Measurements from ENCODE around the gene PRPSAP2.

The PRPSAP2 gene

DNA sequence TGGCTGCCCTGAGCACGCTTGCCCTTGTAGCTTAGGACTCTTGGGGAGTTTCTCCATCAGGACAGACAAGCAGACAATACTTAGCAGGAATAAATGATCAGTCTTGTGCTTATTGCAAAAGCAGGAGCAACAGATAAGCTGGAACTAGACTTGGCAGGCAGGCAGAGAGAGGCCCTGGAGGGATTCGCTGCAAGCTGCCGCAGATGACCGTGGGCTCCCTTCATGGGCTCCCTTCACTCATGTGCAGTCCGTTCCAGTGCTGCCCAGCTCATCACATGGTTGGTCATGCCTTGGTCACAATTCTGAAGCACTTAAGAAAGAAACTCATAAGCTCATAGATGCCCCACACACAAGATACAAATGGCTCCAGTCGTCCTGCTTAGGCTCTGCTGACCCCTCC, 91.6 kb downstream of the PRPSAP2 start:
- TF ChIP-seq, protein P1, sequence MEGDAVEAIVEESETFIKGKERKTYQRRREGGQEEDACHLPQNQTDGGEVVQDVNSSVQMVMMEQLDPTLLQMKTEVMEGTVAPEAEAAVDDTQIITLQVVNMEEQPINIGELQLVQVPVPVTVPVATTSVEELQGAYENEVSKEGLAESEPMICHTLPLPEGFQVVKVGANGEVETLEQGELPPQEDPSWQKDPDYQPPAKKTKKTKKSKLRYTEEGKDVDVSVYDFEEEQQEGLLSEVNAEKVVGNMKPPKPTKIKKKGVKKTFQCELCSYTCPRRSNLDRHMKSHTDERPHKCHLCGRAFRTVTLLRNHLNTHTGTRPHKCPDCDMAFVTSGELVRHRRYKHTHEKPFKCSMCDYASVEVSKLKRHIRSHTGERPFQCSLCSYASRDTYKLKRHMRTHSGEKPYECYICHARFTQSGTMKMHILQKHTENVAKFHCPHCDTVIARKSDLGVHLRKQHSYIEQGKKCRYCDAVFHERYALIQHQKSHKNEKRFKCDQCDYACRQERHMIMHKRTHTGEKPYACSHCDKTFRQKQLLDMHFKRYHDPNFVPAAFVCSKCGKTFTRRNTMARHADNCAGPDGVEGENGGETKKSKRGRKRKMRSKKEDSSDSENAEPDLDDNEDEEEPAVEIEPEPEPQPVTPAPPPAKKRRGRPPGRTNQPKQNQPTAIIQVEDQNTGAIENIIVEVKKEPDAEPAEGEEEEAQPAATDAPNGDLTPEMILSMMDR (IDR thresholded peaks at IDR 0.05; ENCODE audit: extremely low read depth, missing control alignments), result no peak
- no peak for DNase-seq (ENCODE audit: low spot score)

DNA sequence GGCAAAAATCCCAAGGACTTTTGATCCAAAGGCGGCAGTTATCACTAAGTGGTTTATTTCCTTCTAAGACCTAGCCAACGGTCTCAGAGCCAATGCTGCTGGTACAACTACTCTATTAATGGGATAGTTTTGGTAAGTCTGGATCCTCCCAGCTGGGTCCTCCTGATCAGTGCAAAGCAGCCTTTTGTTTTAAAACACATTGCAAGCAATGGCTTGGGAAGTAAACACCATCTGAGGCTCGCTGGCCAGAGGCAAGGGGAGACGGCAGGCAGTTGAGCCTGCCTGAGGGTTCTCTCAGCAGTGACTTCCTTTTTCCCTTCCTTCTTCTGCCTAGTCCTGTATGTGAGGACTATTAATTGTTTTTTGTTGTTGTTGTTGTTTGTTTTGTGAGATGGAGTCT, 92.4 kb downstream of the PRPSAP2 start:
- no peak for DNase-seq (ENCODE audit: low spot score)
- TF ChIP-seq, protein P1 (IDR thresholded peaks at IDR 0.05; ENCODE audit: extremely low read depth, missing control alignments), result no peak

DNA sequence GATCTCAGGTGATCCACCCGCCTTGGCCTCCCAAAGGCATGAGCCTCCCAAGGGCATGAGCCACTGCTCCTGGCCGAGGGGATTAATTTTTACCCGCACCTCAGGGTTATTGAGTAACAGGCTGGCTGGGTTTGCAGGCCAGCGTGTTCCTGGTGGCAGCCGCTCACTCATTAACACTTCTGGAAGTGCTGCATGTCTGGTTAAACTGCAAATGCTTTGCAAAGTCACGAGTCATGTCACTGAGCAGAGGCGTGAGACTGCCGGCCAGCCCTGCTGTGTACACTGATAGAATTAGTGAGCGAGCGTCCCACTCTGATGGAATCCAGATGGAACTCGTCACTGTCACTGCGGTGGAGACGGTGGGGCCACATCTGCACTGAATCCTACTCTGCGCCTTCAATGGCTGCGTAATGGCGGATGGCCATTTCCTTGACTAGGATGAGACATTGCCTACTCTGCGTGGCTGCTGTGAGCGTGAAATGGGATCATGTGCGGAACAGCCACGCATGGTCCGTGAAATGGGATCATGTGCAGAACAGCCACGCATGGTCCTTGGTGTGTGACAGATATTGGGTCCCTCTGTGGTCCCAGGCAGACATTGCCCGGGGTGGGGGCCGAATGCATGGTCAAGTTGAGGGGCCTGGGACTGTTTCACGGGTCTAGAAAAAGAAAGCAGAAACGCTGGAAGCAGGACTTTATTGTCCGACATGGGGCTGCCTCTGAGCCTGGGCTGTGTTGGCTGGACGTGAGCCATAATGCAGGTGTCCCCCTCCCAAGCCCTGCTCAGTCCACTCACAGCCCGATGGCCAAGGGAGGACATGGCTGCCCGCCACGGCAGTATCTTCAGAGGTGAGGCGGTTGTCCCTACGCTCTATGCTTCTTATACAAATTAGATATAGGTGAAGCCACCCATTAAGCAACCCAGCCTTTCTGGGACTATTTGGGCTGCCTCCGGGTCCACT, 93.3 kb downstream of the PRPSAP2 start:
- TF ChIP-seq, protein P1 (IDR thresholded peaks at IDR 0.05; ENCODE audit: extremely low read depth, missing control alignments), result no peak
- no peak for DNase-seq (ENCODE audit: low spot score)

DNA sequence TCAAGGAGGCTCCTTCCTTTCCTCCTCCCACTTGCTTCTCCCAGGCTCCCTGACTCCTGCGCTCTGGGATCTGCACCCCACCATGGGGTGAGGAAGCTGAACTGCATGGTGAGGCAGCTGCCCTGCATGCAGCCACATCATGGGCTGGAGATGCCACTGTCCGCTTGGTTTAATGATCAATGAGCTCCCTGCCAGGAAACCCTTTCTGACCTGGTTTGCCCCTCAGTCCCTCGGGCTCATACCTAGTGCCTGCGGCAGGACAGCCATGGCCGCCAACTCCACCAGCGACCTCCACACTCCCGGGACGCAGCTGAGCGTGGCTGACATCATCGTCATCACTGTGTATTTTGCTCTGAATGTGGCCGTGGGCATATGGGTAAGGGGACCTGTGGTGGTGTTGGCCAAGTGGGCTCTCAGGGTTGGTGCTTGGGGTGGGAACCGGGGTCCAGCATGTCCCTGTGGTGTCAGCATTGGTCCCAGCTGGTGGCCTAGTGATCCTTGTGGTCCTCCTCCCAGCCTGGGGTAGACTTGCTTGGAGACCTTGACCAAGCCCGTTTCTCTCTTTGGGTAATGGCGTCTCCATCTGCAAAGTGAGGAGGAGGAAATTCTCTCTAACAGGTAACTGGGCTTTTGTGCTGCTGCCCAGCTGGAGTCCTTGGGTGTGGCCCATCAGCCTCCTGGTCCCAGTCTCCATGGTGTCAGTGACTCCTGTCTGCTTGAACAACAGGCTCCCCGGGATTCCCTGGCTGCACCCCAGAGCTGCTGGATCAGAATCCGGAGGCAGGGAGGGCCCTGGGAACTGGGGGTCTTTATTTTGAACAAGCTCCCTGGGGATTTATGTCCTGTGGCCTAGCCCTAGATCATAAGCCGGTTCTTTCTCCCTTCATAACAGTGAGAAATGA, 94.3 kb downstream of the PRPSAP2 start, which contains the start of gene SLC5A10:
Gene SLC5A10, plus strand, starts transcription at position 225 of the 902 bp plus-strand sequence. Its CDS starts 41 bp downstream, at position 266.
- TF ChIP-seq, protein P1 (IDR thresholded peaks at IDR 0.05; ENCODE audit: extremely low read depth, missing control alignments), result no peak
- no peak for DNase-seq (ENCODE audit: low spot score)

DNA sequence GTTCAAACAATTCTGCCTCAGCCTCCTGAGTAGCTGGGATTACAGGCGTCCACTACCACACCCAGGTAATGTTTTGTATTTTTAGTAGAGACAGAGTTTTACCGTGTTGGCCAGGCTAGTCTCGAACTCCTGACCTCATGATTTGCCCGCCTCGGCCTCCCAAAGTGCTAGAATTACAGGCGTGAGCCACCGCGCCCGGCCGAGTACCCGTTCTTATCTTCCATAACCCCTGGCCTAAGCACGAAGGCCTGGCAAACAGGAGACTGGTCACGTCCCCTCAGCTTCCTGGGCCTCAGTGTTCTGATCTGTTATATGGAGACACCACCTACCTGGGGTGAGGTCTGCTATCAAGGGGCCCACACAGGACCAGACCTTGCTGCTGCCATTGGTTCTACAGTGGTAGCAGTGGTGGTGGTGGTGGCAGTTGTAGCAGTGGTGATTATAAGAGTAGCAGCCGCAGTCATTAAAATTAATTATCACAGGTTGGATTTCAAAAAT, 95.3 kb downstream of the PRPSAP2 start:
- no peak for DNase-seq (ENCODE audit: low spot score)
- TF ChIP-seq, protein P1 (IDR thresholded peaks at IDR 0.05; ENCODE audit: extremely low read depth, missing control alignments), result no peak

DNA sequence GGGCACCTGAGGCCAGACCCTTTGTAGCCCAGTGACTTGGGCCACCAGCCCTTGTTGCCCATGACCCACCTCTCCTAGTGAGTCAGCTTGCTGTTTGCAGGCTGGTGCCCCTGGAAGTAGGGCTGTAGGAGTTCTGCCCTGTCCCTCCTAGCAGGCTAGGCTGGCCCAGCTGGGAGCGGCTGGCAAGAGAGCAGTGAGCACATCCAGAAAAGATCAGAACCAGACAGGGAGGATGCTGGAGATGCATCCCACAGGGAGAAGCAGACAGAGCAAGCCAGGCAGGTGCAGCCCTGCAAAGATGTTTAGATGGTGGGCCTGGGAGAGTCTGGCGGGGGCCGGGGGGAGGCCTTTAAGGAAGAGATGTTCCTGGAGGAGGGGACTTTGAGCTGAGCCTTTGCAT, 96.4 kb downstream of the PRPSAP2 start:
- no peak for DNase-seq (ENCODE audit: low spot score)
- TF ChIP-seq, protein P1 (IDR thresholded peaks at IDR 0.05; ENCODE audit: extremely low read depth, missing control alignments), result no peak

Data from GM20000 (cell line).